IPS-18a (cell line): ENCODE measurements around the gene JAM2.
A peak's percentile ranks its signal among the peaks of the same experiment; 100 is the strongest.

Source experiments
- H3K27ac ChIP-seq: one replicate; pipeline ENCODE4 v1.5.1; 2013; ENCODE audit warnings: low read length
- H3K27me3 ChIP-seq: one replicate; pipeline ENCODE4 v1.6.1; 2013; ENCODE audit warnings: mild to moderate bottlenecking, low read length; ENCODE audit not compliant: control insufficient read depth, insufficient read depth
- H3K36me3 ChIP-seq: one replicate; pipeline ENCODE4 v1.6.1; 2013; ENCODE audit warnings: low read depth, low read length; ENCODE audit not compliant: control insufficient read depth
- H3K4me1 ChIP-seq: one replicate; pipeline ENCODE4 v1.6.1; 2013; ENCODE audit warnings: low read depth, low read length; ENCODE audit not compliant: control insufficient read depth
- H3K4me3 ChIP-seq: one replicate; pipeline ENCODE4 v1.5.1; 2013; ENCODE audit warnings: low read length
- H3K9ac ChIP-seq: one replicate; pipeline ENCODE4 v1.6.1; 2013; ENCODE audit warnings: mild to moderate bottlenecking, low read length, moderate library complexity
- H3K9me3 ChIP-seq: one replicate; pipeline ENCODE4 v1.6.1; 2013; ENCODE audit warnings: low read depth, low read length; ENCODE audit not compliant: control insufficient read depth

JAM2 gene

DNA sequence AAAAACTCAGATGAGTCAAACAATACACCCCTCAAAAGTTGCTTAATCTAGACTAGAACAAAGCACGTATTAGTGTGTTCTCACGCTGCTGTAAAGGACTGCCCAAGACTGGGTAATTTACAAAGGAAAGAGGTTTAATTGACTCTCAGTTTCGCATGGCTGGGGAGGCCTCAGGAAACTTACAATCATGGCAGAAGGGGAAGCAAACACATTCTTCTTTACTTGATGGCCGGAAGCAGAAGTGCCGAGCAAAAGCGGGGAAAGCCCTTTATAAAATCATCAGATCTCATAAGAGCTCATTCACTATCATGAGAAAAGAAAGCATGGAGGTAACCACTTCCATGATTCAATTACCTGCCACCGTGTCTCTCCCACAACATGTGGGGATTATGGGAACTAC lies 10.1 kb downstream of the JAM2 start:
- Histone ChIP-seq H3K4me1 (no peaks in the 10 kb centered on the region), H3K36me3 (no peaks in the 10 kb centered on the region), H3K27ac (no peak overlapping the region), H3K9ac (no peak overlapping the region), H3K9me3 (no peaks in the 10 kb centered on the region), H3K4me3 (no peak overlapping the region), H3K27me3 (no peaks in the 10 kb centered on the region)

DNA sequence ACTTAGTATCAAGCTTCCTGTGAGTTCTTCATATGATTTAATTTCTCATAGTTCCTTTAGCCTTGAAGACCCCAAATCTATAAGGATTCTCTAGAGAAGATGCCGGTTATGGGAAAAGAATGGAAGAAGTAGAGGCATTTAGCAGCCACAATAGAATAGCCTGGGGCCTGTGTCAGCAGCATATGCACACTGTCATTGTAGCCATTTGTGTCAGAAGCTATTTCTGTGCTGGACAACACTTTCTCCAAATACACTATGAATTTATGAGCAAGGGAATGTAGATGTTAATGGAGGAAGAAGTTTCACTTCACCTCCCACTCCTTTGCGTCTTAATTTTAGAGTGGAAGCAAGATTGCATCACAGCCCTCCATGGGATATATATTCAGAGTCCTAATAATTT lies 17.4 kb downstream of the JAM2 start:
- no peak overlapping the region for H3K9ac ChIP-seq
- H3K4me3 ChIP-seq, result no peak overlapping the region
- H3K27ac ChIP-seq, result no peak overlapping the region
- no peaks in the 10 kb centered on the region for H3K27me3 ChIP-seq
- H3K9me3 ChIP-seq, result peaks cover 3% of the 10 kb centered on the region
- H3K36me3 ChIP-seq, result no peaks in the 10 kb centered on the region
- H3K4me1 ChIP-seq, result peaks cover 12% of the 10 kb centered on the region

DNA sequence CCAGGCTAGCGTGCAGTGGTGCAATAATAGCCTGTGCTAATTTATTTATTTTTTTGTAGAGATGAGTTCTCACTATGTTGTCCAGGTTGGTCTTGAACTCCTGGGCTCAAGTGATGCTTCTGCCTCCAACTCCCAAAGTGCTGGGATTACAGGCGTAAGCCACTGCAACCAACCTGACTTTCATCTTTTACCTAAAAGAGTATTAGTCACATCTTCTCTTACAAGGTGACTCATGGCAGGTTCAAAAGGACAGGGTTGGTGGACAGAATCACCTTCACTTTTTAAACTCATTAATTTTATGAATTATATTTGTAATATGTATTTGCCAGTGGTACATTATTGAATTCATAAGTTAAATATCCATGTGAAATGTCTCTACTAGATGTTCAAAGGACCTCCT lies 18.1 kb downstream of the JAM2 start:
- Histone ChIP-seq H3K27me3 (no peaks in the 10 kb centered on the region), H3K4me1 (peaks cover 12% of the 10 kb centered on the region), H3K4me3 (no peak overlapping the region), H3K9me3 (peaks cover 3% of the 10 kb centered on the region), H3K36me3 (no peaks in the 10 kb centered on the region), H3K9ac (no peak overlapping the region), H3K27ac (no peak overlapping the region)

DNA sequence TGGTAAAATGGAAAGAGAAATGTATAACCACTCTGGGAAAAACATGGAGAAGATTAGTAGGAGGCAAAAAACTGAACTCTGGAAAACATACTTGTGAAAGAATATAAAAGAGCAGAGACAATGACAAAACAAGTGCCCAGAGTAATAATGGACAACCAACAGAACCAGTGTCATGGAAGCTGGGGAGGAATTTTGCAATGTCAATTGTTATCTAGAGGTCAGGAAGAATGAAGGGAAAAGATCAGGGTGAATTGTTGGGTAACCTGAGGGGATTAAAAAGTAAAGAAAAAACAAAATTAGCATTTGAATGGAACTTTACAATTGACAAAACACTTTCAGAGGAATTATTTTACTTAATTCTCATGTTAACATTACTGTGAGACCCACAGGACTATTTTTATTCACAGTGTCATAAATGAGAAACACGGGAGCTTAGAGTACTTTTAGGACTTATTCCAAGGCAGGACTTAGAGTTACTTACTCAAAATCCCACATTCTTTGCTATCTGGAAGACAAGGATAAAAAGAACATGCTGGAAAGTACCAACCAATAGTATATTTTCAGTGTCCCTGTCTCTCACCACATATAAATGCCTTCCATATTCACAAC lies 19.5 kb downstream of the JAM2 start:
- Histone ChIP-seq H3K4me1 (peaks cover 12% of the 10 kb centered on the region), H3K36me3 (no peaks in the 10 kb centered on the region), H3K27ac (peak overlapping the region; percentile 44), H3K27me3 (no peaks in the 10 kb centered on the region), H3K4me3 (no peak overlapping the region), H3K9me3 (peaks cover 3% of the 10 kb centered on the region), H3K9ac (peak overlapping the region; percentile 16)

DNA sequence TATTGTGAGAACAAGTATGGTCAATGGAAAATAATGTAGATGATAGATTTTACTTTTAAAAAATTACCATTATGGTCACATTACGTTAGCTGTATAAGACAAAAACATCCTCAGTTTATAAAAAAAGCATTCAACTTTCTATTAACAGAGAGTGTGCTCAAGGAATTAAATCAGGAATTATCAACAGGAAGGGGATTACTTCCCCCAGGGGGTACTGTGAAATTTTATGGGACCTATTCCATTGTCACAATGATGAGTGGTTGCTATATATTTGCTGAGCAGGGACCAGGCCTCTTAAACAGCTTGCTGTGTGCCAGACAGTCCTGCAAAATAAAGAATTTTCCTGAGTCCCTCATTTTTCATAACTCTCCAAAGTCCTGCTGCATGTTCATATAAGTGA lies 21.2 kb downstream of the JAM2 start:
- H3K9ac ChIP-seq, result no peak overlapping the region
- no peaks in the 10 kb centered on the region for H3K36me3 ChIP-seq
- peaks cover 12% of the 10 kb centered on the region for H3K4me1 ChIP-seq
- H3K27me3 ChIP-seq, result no peaks in the 10 kb centered on the region
- no peak overlapping the region for H3K27ac ChIP-seq
- H3K9me3 ChIP-seq, result no peaks in the 10 kb centered on the region
- H3K4me3 ChIP-seq, result no peak overlapping the region

DNA sequence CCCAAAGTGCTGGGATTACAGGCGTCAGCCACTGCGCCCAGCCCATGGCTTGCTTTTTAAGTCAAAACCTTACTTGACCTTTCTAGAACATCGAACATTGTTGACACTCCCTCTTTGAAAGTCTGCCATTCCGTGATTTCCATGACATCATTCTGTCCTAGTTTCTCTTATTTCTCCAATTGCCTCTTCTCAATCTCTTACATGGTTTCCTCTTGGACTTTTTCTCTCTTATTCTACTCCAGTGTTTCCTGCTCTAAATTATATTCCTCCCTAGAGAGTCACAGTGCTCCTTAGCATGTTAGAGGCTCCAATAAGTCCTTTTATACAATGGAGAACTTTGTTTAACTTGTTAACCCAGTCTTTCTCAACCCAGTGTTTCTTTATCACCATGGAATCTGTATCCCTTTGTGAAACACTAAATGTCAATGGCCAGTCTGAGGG lies 25.5 kb downstream of the JAM2 start:
- Histone ChIP-seq H3K27me3 (no peaks in the 10 kb centered on the region), H3K36me3 (no peaks in the 10 kb centered on the region), H3K4me3 (no peak overlapping the region), H3K4me1 (peaks cover 2% of the 10 kb centered on the region), H3K27ac (no peak overlapping the region), H3K9me3 (no peaks in the 10 kb centered on the region), H3K9ac (no peak overlapping the region)

DNA sequence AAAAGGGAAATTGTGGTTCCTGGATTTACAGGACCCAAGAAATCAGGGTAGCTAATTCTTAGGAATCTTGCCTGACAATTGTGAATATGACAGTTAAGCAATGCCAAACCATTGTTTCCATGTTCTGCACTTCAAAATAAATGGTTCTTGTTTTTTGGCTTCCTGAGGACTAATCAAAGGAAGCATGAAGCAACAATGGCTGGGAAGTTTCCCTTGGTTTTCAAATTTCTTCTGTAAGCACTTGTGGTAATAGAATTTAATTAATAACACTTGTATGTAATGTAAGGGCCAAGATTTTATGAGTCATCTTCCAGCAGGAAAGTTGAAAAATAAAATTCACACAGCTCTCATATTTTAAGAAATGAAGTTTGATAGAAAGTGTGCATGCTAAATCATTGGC lies 31.7 kb downstream of the JAM2 start:
- H3K4me3 ChIP-seq, result no peak overlapping the region
- H3K27ac ChIP-seq, result no peak overlapping the region
- H3K36me3 ChIP-seq, result no peaks in the 10 kb centered on the region
- H3K9ac ChIP-seq, result no peak overlapping the region
- H3K9me3 ChIP-seq, result no peaks in the 10 kb centered on the region
- no peaks in the 10 kb centered on the region for H3K27me3 ChIP-seq
- no peaks in the 10 kb centered on the region for H3K4me1 ChIP-seq

DNA sequence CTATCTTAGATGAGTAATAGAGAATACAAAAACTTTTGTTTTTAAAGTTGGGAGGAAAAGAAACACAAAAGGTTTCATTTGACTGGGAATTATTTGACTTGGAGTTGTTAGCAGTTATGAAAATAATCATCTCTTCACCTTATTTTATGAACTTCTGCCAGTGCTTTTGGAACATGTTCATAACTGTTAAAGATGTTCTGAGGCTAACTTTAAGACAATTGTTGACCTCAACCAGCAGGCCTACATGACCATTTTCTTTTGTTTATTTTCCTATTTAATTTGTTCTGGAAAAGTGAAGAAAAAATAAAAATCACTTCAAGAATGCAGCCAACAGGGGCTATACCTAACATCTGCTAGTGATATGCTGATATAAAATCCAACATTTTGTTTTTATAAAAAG lies 37.4 kb downstream of the JAM2 start:
- Histone ChIP-seq H3K9me3 (no peaks in the 10 kb centered on the region), H3K4me1 (no peaks in the 10 kb centered on the region), H3K27ac (no peak overlapping the region), H3K36me3 (no peaks in the 10 kb centered on the region), H3K27me3 (no peaks in the 10 kb centered on the region), H3K4me3 (no peak overlapping the region), H3K9ac (no peak overlapping the region)

DNA sequence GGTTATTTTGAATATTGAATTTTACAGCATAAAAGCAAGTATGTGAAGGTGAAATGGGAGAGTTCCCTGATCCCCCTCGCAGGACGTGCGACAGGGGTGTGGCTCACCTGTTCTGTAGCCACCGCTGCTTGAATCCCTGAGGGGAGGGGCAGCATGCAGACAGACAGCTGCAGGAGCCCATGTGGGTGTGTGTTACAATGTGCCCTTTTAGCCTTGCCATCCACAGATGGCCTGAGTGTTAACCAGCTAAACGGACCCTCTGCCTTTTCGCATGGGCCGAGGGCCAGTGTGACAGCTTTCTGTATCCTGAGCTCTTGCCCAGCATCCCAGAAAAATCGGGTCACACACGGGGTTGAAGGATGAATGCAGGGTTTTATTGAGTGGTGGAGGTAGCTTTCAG lies 43.3 kb downstream of the JAM2 start:
- no peaks in the 10 kb centered on the region for H3K27me3 ChIP-seq
- no peaks in the 10 kb centered on the region for H3K36me3 ChIP-seq
- no peaks in the 10 kb centered on the region for H3K4me1 ChIP-seq
- H3K9me3 ChIP-seq, result no peaks in the 10 kb centered on the region
- no peak overlapping the region for H3K27ac ChIP-seq
- no peak overlapping the region for H3K9ac ChIP-seq
- H3K4me3 ChIP-seq, result no peak overlapping the region

DNA sequence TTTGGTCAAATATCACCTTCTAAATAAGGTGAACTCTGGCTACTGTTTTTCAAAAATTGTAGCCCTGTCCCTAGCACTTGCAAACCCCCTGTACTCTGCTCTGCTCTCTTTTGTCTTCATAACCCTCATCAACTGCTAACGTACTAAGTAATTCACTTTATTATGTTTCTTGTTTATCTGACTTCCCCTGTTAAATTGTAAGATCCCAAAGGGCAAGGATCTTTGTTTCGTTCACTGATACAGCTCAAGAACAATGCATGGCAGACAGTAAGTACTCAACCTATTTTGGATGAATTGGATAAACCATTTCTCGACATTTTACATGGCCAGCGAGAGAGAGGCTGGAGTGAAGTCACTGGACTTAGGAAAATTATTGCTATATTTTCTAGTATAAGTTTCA lies 48.7 kb downstream of the JAM2 start:
- Histone ChIP-seq H3K9me3 (no peaks in the 10 kb centered on the region), H3K4me3 (no peak overlapping the region), H3K9ac (no peak overlapping the region), H3K27ac (no peak overlapping the region), H3K4me1 (no peaks in the 10 kb centered on the region), H3K36me3 (no peaks in the 10 kb centered on the region), H3K27me3 (no peaks in the 10 kb centered on the region)

DNA sequence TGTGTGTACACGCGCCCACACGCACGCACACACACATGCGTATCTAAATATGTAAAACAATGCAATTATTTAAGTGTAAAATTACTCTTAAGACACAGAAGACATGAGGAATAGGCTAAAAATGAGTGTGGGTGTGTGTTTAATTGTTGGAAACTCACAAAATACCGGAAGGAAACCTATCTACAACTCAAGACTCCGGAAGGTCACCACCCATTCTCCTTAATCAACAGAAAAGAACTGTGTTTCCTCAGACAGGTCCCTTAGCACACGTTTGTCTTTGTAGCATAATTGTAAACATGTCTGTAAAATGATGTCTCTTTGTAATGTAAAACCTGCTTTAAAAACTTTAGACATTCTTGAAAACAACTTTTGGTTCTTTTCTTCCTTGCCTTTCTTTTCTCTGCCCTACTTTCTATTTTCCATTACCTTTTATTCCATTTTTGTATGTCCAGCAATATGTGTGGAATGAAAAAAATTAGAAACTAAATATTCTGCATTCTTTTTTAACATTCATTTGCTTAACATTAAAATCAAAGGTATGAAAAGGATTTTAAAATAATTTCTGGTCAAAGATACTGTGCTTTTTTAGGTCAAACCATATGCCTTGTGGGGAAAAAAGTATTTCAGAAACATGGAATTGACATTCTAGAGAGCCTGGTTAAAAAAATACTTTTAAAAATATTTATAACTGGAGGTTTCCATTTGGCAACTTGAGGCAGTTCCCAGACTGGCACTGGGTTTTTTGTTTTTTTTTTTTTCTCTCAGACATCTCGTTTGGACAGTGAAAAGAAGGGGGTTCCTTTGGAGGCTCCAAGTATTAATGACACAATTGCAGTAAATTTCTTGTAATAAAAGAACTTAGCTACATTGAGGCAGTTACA lies 49.5 kb downstream of the JAM2 start:
- H3K9me3 ChIP-seq, result no peaks in the 10 kb centered on the region
- no peaks in the 10 kb centered on the region for H3K27me3 ChIP-seq
- H3K9ac ChIP-seq, result no peak overlapping the region

DNA sequence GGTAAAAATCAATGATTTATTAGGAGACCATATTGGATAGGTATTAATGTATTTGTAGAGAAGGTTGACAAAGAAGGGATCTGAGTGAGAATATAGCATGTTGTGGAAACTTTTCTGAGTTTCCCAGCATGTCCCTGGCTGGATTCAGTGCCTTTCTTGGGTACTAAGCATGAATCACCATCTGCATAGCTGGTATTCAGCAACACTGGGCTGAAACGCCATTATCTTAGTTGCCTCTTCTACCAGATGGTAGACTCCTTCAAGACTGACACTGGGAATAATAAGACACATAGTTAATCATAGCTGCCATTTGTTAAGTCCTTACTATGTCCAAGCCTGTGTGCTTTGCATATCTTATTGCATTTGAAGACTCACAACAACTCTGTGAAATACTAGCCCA lies 50.2 kb downstream of the JAM2 start:
- Histone ChIP-seq H3K36me3 (no peaks in the 10 kb centered on the region), H3K9me3 (no peaks in the 10 kb centered on the region), H3K9ac (no peak overlapping the region), H3K27me3 (no peaks in the 10 kb centered on the region), H3K4me3 (no peak overlapping the region), H3K27ac (no peak overlapping the region), H3K4me1 (no peaks in the 10 kb centered on the region)

More for the DNA sequence above, 49.5 kb downstream of the JAM2 start:
- no peaks in the 10 kb centered on the region for H3K36me3 ChIP-seq
- no peaks in the 10 kb centered on the region for H3K4me1 ChIP-seq
- H3K4me3 ChIP-seq, result no peak overlapping the region
- no peak overlapping the region for H3K27ac ChIP-seq
